NCI-H524 treated with DMSO at 0.1 percent for 48 hours (cell line): ENCODE results near the gene SLX4.

Experiments used
- DNase-seq: peaks from one replicate; lab custom pipeline; 2025; lab: John Stamatoyannopoulos, UW

The SLX4 gene

DNA sequence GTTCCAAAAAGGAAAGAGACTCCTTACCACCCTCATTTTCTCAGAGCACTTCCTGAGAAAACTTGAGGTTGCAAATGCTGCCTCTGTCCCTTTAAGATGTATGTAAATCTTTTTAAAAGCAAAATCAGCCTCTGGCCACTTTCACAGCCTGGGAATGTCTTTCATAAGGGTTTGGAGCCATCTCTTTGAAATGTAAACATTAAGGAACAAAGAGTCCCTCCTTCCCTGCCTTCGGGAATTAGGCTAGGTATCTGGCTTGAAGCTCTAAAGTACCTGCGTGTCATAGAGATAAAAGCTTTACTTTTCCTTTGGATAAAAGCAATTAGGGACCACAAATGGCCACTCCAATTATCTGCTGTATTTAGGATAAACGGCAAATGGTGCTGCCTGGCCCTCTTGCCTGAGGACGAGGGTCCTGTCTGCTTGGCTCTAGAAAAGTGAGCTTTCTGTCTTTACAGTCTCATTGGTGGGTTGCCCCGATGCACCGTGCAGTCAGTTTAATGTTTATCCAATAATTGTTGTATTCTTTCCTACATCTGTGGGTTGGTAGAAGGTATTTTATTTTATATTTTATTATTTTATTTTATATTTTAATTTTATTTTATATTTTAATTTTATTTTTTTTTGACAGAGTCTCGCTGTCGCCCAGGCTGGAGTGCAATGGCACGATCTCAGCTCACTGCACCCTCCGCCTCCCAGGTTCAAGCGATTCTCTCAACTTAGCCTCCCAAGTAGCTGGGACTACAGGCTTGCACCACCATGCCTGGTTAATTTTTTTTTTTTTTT is 58.1 kb downstream of the SLX4 start:
- DNase-seq = no peak

DNA sequence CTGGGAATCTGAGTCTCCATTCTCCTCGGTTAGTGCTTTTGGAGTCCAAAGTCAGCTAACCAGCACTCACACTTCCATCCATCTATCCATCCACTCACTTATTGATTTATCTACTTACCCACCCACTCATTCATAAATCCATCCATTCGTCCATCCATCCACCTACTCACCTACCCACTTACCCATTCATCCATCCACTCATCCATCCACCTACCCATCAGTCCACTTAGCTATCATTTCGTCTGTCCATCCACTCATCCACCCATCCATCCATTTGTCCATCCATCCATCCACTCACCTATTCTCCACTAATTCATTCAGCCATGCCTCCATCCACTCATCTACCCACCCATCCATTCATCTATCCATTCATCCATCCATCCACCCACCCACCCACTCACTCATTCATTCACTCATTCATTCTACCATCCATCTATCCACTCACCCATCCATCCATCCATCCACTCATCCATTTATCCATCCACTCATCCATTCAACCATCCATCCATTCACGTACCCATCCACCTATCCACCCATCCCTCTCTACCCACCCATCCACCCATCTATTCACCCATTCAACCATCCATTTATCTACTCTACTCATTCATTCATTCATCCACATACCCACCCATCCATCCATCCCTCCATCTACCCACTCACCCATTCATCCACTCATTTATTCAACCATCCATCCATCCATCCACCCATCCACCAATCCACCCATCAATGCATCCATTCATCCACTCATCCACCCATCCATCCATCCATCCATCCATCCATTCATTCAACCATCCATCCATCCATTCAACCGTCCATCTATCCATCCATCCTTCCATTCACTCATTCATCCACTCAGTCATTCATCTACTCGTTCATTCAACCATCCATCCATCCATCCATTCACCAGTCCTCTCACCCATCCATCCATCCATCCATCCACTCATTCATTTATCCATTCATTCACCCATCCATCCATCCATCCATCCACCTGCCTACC is 60.3 kb downstream of the SLX4 start:
- no peak for DNase-seq

DNA sequence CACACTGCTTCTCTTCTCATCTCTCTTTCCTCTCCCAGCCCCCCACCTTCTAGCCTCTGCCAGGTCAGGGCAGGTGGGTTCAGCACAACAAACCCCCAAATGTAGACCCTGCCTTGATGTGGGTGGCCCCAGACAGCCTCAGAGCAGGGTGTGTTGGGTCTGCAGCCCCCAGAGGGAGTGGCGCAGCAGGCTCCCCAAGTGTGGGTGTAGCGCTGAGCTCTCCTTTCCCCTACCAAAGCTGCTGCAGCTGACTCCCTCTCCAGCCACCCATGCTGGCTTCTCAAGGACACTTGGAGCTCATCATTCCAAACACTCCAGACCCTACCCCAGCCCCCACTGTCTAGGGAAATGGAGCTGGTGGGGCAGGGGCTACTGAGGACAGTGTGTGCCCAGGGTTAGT is 61.5 kb downstream of the SLX4 start:
- DNase-seq = no peak

DNA sequence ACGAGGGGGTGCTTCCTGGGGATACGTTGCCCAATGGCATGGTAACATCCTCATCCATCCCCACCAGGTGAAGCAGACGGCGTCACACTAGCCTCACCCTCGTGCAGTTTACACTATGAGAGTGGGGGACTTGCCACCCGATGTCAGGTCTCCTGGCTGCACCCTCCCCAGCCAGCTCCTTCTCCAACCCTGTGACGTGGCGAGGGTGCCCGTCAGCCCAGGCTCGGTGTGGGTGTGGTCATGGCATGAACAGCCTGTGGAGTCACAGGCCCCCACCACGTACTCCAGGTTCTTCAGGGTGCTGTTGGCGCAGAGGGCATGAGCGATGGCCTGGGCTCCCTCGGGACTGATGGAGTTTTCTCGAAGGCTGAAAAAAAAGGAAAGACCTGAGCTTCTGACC is 62.5 kb downstream of the SLX4 start:
- DNase-seq = no peak

DNA sequence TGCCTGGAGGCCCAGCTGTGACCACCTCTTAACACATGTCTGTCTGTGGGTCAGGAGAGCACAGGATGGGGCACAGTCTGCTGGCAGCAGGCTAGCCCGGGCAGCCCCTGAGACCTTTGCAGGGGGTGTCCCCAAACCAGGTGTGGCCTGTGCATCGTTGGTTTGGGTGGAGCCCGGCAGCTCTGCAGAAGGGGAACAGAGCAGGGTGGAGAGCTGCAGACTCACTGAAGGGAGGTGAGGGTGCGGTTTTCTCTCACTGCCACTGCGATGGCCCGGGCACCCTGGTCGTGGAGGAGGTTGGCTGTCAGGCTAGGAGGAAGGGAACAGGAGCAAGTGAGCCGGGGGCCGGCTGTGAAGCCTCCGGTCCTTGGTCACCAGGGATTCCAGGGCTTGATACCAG is 63.0 kb downstream of the SLX4 start:
- no peak for DNase-seq

DNA sequence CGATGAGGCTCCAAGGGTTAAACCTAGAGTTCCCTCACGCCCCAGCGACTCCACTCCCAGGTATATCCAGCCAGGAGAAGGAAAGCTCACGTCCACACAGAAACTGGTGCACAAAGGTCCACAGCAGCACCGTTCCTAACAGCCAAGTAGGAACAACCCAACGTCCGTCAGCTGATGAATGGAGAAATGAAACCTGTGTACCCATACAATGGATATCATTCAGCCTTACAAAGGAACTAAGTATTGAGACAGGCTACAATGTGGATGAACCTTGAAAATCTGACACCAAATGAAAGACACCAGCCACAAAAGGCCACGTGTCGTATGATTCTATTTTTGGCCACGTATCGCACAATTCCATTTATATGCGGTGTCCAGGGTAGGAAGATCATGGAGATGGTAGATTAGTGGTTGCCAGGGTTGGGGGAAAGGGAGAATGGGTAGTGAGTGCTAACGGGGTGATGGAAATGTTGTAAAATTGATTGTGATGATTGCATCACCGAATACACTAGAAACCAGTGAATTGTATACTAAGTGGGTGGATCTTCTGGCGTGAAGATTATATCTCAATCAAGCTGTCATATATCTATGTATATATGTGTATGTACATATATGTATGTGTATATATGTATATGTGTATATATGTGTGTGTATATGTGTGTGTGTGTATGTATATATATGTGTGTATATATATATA is 64.3 kb downstream of the SLX4 start:
- DNase-seq = no peak

DNA sequence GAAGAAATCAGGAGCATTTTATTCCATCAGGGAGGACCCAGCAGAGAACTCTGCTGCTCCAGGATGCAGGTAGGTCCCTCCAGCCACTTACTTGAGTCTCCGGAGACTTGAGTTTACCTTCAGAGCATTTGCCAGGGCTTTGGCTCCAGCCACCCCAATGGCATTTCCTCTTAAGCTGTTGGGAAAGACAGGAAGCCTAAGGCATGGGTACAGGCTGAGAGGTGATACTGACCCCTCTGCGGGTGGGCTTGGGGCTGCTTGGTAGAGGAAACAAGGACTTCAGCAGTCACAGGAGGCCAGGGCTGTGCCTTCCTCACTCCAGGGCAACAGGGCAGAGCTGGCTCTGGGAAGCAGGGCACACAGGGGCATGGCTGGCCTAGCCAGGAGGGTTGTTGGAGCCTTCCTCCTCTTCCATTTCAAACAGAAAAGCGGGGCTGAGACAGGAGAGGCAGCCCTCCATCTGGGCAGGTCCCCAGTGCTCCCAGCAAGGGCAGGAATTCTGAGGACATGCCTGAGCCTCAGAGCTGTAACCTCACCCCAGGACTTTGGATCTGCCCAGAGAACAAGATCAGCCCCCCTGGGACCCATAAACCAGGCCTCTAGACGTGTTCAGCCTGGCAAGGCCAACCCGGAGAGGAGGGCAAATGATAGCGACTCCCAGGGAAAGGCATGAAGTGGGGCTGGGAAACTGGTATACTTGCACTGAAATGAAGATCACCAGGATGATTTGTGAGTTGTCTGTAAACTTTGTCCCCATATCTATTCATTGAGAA is 68.6 kb downstream of the SLX4 start:
- DNase-seq = no peak

DNA sequence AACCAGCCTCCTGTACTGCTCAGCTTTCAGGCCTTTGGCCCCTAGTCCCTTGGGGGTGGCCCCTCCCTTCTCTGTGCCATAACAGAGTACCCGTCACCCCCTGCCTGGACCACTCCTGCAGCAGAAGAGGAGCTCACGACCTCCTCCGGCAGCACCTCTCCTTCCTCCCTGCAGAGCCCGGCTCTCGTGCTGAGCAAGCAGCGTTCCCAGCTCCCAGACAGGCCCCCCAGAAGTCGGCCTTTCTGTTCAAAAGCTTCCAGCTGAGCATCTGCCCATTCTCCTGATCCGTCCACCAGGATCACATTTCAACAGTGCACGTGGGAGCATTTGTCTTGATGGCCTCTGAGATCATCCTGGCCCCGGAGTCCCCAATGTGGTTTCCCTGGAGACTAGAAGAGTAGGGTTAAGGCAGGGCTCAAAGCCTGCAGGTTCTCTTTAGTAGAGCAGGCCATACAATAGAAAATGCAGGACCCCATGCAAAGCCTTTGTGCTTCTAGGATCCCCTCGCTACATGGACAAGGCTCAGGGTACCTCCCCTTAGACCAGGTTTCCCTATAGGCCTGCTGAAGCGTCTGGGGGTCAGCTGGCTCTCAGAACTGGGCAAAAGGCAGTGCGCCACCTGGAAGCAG is 69.8 kb downstream of the SLX4 start:
- no peak for DNase-seq

DNA sequence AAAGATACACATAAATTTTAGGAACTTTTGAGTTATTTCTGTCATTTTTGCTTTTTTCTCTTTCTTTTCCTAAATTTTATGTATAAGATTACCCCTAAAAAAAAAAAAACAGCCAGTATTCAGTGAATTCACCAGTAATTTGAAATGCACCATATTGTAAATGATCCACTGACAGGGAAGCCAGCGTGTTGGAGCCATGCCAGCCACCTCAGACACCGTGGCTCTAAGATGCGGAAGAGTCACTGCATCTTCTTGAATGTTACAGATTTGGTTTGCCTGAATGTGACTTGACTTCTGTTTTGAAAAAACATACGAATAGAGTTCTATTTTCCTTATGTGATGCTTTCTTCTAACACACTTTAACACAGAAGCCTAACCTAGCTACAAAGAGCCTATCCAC is 73.2 kb downstream of the SLX4 start:
- DNase-seq = no peak

DNA sequence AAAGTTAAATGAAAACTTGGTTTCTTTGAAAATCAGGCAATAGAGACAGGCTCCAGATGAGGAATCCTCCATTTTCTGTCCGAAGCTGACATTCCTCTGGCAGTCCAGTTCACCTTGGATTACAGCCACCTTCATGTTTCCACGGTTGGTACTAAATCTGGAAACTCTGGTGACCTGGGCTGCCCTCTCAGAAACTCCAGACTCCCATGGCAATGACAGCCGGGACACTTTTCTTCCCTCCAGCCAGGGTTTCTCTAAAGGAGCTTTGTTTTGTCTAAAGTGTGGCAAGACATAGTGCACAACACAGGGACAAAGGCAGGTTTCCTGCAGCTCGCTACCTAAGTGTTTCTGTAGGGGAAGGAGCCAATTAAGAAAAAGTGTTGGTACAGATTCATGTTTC is 74.6 kb downstream of the SLX4 start:
- no peak for DNase-seq

DNA sequence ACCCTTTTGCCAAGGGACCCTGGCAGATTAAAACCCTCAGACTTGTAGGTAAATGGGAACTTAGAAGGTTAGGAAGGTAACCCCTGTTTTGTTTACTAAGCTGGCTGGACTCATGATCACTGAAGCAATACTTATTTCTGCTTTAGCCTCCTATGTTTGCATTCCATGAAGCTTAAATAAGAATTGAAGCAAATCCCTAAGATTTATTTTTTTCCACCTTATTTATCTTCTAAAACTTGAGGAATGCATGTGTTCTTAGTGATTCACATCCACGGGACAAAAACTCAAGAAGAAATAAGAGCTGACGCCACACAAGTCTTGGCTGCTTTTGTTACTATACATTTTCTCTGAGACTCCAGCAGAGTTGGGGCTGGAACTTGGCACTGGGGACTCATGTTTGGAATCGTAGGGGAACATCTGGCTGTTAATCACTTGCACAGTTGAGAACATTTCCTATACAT is 75.1 kb downstream of the SLX4 start:
- no peak for DNase-seq

DNA sequence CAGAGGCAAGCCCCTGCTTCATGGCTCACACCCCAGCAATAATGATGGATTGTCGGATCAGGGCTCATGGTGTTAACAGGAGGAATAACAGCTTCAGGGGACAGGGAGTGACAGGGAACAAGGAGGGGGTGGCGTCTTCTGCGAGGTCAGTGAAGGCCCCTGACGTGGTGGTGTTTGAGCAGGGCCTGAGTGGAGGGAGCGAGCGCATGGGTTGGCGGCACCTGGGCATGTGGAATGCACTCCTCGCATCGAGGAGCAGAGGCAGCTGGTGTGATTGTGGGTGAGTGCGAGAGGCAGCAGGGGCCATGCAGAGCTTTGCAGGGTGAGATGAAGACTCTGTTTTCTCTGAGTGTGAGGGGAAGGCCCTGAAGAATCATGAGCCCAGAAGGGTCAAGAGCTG is 77.3 kb downstream of the SLX4 start:
- DNase-seq = no peak

DNA sequence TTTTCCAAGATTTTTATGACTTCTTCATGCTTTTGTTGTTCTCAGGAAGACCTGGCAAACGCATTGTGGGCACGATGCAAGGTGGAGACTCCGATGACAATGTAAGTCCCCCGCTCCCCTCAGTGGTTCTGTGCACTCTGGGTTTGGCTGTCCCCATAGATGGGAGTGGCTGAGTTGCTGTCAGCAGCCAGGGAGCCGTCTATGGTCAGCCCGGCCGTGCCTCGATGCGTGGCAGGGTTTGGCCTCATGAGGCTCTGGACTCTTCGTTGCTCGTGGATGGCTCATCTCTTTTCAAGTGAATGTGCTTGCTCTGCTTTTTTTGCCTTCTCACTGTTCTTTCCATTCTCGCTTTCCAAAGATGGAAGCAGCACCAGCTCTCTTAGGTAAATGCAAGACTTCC is 78.7 kb downstream of the SLX4 start:
- DNase-seq = no peak
